Activated naive CD4-positive, alpha-beta T cell treated with anti-CD3 and anti-CD28 coated beads, Interleukin-2, amount 10 ng/mL, durations not matched to agents 7 days and 5 days (primary cell): Measurements from ENCODE around the gene GRK7.

Source experiments
- CTCF ChIA-PET: fragments of 350-600 bp; sonication (Branson Sonifier 250); formaldehyde crosslinking; loops from one replicate; lab custom pipeline; 2021; ENCODE audit warnings: antibody characterized with exemption; lab: Charles Lee
- DNase-seq: peaks from one replicate; pipeline ENCODE4 v3.0.0-alpha.2; 2020
- H3K27ac Mint-ChIP-seq: one replicate; pipeline ENCODE4 v1.8.0; 2021; ENCODE audit warnings: mild to moderate bottlenecking, moderate library complexity, mixed read lengths
- H3K27me3 Mint-ChIP-seq: one replicate; pipeline ENCODE4 v1.8.0; 2021; ENCODE audit warnings: mild to moderate bottlenecking, mixed read lengths
- H3K36me3 Mint-ChIP-seq: one replicate; pipeline ENCODE4 v1.8.0; 2021; ENCODE audit warnings: mixed read lengths
- H3K4me1 Mint-ChIP-seq: one replicate; pipeline ENCODE4 v1.8.0; 2021; ENCODE audit warnings: mixed read lengths
- H3K4me3 Mint-ChIP-seq: one replicate; pipeline ENCODE4 v1.8.0; 2021; ENCODE audit warnings: mild to moderate bottlenecking, moderate library complexity, mixed read lengths
- H3K9me3 Mint-ChIP-seq: one replicate; pipeline ENCODE4 v1.8.0; 2021; ENCODE audit warnings: mixed read lengths

Gene GRK7

GRCh38 chr3:141808586-141808985 lies 45.4 kb downstream of the GRK7 start:
- no peaks in the 10 kb centered on the region for H3K36me3 Mint-ChIP-seq
- CTCF ChIA-PET, result no interaction called here

GRCh38 chr3:141810161-141810560 lies 47.0 kb downstream of the GRK7 start:
- H3K4me3 Mint-ChIP-seq, result no peak overlapping the region
- no peak overlapping the region for H3K27ac Mint-ChIP-seq
- DNase-seq, result no peak
- peaks cover under 1% of the 10 kb centered on the region for H3K36me3 Mint-ChIP-seq
- H3K9me3 Mint-ChIP-seq, result peaks cover under 1% of the 10 kb centered on the region
- CTCF ChIA-PET, result no interaction called here
- no peaks in the 10 kb centered on the region for H3K4me1 Mint-ChIP-seq
- H3K27me3 Mint-ChIP-seq, result peaks cover 6% of the 10 kb centered on the region

More at GRCh38 chr3:141808586-141808985, 45.4 kb downstream of the GRK7 start:
- H3K4me3 Mint-ChIP-seq, result no peak overlapping the region
- H3K9me3 Mint-ChIP-seq, result no peaks in the 10 kb centered on the region
- no peaks in the 10 kb centered on the region for H3K4me1 Mint-ChIP-seq
- DNase-seq, result no peak
- H3K27ac Mint-ChIP-seq, result no peak overlapping the region
- H3K27me3 Mint-ChIP-seq, result peaks cover 4% of the 10 kb centered on the region

- H3K4me1 Mint-ChIP-seq, result no peaks in the 10 kb centered on the region
- no peak for DNase-seq
- CTCF ChIA-PET, result no interaction called here
- H3K36me3 Mint-ChIP-seq, result peaks cover 1% of the 10 kb centered on the region
- peaks cover 17% of the 10 kb centered on the region for H3K27me3 Mint-ChIP-seq
- H3K27ac Mint-ChIP-seq, result no peak overlapping the region
- H3K9me3 Mint-ChIP-seq, result peaks cover 9% of the 10 kb centered on the region
- H3K4me3 Mint-ChIP-seq, result no peak overlapping the region
Measured at GRCh38 chr3:141811348-141811747, 48.1 kb downstream of the GRK7 start.

- Mint-ChIP-seq H3K27me3 (peaks cover 23% of the 10 kb centered on the region), H3K9me3 (peaks cover 9% of the 10 kb centered on the region), H3K36me3 (peaks cover 1% of the 10 kb centered on the region), H3K27ac (no peak overlapping the region), H3K4me1 (no peaks in the 10 kb centered on the region), H3K4me3 (no peak overlapping the region)
- CTCF ChIA-PET, result no interaction called here
- no peak for DNase-seq
Measured at GRCh38 chr3:141812084-141812483, 48.9 kb downstream of the GRK7 start.

GRCh38 chr3:141812586-141812985 lies 49.4 kb downstream of the GRK7 start:
- no peak for DNase-seq
- H3K27me3 Mint-ChIP-seq, result peaks cover 25% of the 10 kb centered on the region
- no peak overlapping the region for H3K4me3 Mint-ChIP-seq
- H3K9me3 Mint-ChIP-seq, result peaks cover 9% of the 10 kb centered on the region
- peaks cover 1% of the 10 kb centered on the region for H3K36me3 Mint-ChIP-seq
- CTCF ChIA-PET, result no interaction called here
- no peaks in the 10 kb centered on the region for H3K4me1 Mint-ChIP-seq
- H3K27ac Mint-ChIP-seq, result no peak overlapping the region
